ENCODE measurements around the gene GNA12.

Gene GNA12

GRCh38 chr7:2825559-2826227 lies 18.4 kb downstream of the GNA12 start:
- DNase-seq (ENCODE audit: low spot score): no peak
- TF ChIP-seq, protein P1, sequence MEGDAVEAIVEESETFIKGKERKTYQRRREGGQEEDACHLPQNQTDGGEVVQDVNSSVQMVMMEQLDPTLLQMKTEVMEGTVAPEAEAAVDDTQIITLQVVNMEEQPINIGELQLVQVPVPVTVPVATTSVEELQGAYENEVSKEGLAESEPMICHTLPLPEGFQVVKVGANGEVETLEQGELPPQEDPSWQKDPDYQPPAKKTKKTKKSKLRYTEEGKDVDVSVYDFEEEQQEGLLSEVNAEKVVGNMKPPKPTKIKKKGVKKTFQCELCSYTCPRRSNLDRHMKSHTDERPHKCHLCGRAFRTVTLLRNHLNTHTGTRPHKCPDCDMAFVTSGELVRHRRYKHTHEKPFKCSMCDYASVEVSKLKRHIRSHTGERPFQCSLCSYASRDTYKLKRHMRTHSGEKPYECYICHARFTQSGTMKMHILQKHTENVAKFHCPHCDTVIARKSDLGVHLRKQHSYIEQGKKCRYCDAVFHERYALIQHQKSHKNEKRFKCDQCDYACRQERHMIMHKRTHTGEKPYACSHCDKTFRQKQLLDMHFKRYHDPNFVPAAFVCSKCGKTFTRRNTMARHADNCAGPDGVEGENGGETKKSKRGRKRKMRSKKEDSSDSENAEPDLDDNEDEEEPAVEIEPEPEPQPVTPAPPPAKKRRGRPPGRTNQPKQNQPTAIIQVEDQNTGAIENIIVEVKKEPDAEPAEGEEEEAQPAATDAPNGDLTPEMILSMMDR (IDR thresholded peaks at IDR 0.05; ENCODE audit: extremely low read depth, missing control alignments): no peak

DNA sequence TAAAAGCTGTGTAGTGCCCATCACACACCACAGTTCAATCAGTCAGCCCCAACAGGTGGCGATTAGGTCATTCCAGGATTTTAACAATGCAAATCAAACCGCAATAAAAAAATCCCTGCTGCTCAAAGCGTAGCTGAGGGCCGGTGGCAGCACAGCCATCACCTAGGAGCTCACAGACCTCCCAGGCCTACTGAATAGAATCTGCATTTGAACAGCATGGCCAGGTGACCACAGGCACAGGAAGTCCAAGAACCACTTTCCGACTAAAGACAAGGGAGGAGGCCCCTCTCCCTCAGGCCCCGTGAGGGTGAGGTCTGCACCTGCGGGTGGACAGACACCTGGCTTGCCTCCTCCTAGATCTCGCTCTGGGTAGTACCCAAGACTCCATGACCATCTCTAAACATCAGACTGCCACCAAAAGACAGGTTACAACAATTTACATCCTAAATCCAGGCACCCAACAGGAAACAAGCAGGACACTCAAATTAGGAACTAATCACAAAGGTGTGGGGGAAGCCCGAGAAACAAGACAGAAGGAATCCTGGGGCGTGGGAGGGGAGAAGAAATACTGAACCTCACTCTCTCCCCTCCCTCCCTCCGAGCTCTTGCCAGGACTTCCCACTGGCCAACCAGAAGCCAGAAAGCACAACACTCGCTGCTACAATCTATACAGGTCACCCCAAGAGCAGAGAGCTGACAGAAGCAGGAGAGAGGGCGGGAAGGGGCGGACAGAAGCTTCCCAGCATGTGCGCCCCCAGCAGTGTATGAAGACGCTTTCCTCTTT lies 19.2 kb downstream of the GNA12 start:
- DNase-seq (ENCODE audit: low spot score): peak; percentile 46
- TF ChIP-seq, protein P1 (IDR thresholded peaks at IDR 0.05; ENCODE audit: extremely low read depth, missing control alignments): no peak

- no peak for DNase-seq (ENCODE audit: low spot score)
- TF ChIP-seq, protein P1 (IDR thresholded peaks at IDR 0.05; ENCODE audit: extremely low read depth, missing control alignments): no peak
Measured at GRCh38 chr7:2824026-2824677, 20.0 kb downstream of the GNA12 start.

GRCh38 chr7:2823130-2823529 lies 21.0 kb downstream of the GNA12 start:
- TF ChIP-seq, protein P1 (IDR thresholded peaks at IDR 0.05; ENCODE audit: extremely low read depth, missing control alignments): no peak
- no peak for DNase-seq (ENCODE audit: low spot score)

GRCh38 chr7:2821842-2822507 lies 22.1 kb downstream of the GNA12 start:
- peak; percentile 44 for DNase-seq (ENCODE audit: low spot score)
- TF ChIP-seq, protein P1 (IDR thresholded peaks at IDR 0.05; ENCODE audit: extremely low read depth, missing control alignments): no peak

GRCh38 chr7:2821161-2821841 lies 22.8 kb downstream of the GNA12 start:
- peak; percentile 61 for DNase-seq (ENCODE audit: low spot score)
- TF ChIP-seq, protein P1 (IDR thresholded peaks at IDR 0.05; ENCODE audit: extremely low read depth, missing control alignments): no peak
